SK-N-SH treated with all-trans-retinoic acid at 6 μM for 48 hours (cell line): ENCODE measurements around the gene GNL1.

ENCODE experiments used
- ARNTL ChIP-seq: fragments of 450-650 bp; formaldehyde crosslinking; IDR thresholded peaks from 2 replicates; pipeline ENCODE4 v1.5.0; 2020; ENCODE audit warnings: low read depth, mild to moderate bottlenecking, moderate library complexity, borderline replicate concordance
- CSDC2 ChIP-seq: fragments of 250-450 bp; sonication (Bioruptor Pico); IDR thresholded peaks from 2 replicates; pipeline ENCODE4 v1.5.0; 2020; ENCODE audit warnings: mild to moderate bottlenecking, moderate library complexity
- CSRNP3 ChIP-seq: fragments of 250-450 bp; sonication (Bioruptor Pico); IDR thresholded peaks from 2 replicates; pipeline ENCODE4 v1.5.1; 2021; ENCODE audit warnings: mild to moderate bottlenecking, moderate library complexity
- GLIS3 ChIP-seq: fragments of 250-450 bp; sonication (Bioruptor Pico); IDR thresholded peaks from 2 replicates; pipeline ENCODE4 v1.5.0; 2020; ENCODE audit warnings: mild to moderate bottlenecking, moderate library complexity
- OSR1 ChIP-seq: fragments of 250-450 bp; sonication (Bioruptor Pico); IDR thresholded peaks from 2 replicates; pipeline ENCODE4 v1.8.0; 2022; ENCODE audit warnings: moderate library complexity, mild to moderate bottlenecking, inconsistent platforms
- POU6F1 ChIP-seq: fragments of 250-450 bp; sonication (Bioruptor Pico); IDR thresholded peaks from 2 replicates; pipeline ENCODE4 v1.8.0; 2021; ENCODE audit warnings: low read depth, mild to moderate bottlenecking, moderate library complexity, borderline replicate concordance
- PPARA ChIP-seq: fragments of 250-450 bp; sonication (Bioruptor Pico); IDR thresholded peaks from 2 replicates; pipeline ENCODE4 v1.5.0; 2020; ENCODE audit warnings: mild to moderate bottlenecking, borderline replicate concordance
- TOX ChIP-seq: fragments of 250-450 bp; sonication (Bioruptor Pico); IDR thresholded peaks from 2 replicates; pipeline ENCODE4 v1.8.0; 2021; ENCODE audit warnings: mild to moderate bottlenecking, moderate library complexity, borderline replicate concordance
- ZFP3 ChIP-seq: fragments of 250-450 bp; sonication (Bioruptor Pico); IDR thresholded peaks from 2 replicates; pipeline ENCODE4 v1.5.0; 2020; ENCODE audit warnings: mild to moderate bottlenecking, moderate library complexity
- ZFP30 ChIP-seq: fragments of 450-650 bp; formaldehyde crosslinking; IDR thresholded peaks from 2 replicates; pipeline ENCODE4 v1.5.0; 2022; ENCODE audit warnings: mild to moderate bottlenecking, moderate library complexity
- TF ChIP-seq, protein P1 (sequence below): fragments of 250-450 bp; sonication (Bioruptor Pico); IDR thresholded peaks from 2 replicates; pipeline ENCODE4 v1.8.0; 2020; ENCODE audit warnings: mild to moderate bottlenecking, moderate library complexity, borderline replicate concordance
- TF ChIP-seq, protein P2 (sequence below): fragments of 250-450 bp; sonication (Bioruptor Pico); IDR thresholded peaks from 2 replicates; pipeline ENCODE4 v1.5.1; 2020; ENCODE audit warnings: low read depth, mild to moderate bottlenecking, moderate library complexity

- TF ChIP-seq, protein P1, sequence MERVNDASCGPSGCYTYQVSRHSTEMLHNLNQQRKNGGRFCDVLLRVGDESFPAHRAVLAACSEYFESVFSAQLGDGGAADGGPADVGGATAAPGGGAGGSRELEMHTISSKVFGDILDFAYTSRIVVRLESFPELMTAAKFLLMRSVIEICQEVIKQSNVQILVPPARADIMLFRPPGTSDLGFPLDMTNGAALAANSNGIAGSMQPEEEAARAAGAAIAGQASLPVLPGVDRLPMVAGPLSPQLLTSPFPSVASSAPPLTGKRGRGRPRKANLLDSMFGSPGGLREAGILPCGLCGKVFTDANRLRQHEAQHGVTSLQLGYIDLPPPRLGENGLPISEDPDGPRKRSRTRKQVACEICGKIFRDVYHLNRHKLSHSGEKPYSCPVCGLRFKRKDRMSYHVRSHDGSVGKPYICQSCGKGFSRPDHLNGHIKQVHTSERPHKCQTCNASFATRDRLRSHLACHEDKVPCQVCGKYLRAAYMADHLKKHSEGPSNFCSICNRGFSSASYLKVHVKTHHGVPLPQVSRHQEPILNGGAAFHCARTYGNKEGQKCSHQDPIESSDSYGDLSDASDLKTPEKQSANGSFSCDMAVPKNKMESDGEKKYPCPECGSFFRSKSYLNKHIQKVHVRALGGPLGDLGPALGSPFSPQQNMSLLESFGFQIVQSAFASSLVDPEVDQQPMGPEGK (CRISPR knock-in tag): no peak
- TF ChIP-seq TOX (no peak), ZFP3 (CRISPR knock-in tag) (no peak), PPARA (no peak), GLIS3 (CRISPR knock-in tag) (no peak), POU6F1 (CRISPR knock-in tag) (no peak), ARNTL (CRISPR knock-in tag) (no peak), CSRNP3 (CRISPR knock-in tag) (no peak), OSR1 (CRISPR knock-in tag) (no peak), ZFP30 (CRISPR knock-in tag) (no peak), CSDC2 (CRISPR knock-in tag) (no peak)
- TF ChIP-seq, protein P2, sequence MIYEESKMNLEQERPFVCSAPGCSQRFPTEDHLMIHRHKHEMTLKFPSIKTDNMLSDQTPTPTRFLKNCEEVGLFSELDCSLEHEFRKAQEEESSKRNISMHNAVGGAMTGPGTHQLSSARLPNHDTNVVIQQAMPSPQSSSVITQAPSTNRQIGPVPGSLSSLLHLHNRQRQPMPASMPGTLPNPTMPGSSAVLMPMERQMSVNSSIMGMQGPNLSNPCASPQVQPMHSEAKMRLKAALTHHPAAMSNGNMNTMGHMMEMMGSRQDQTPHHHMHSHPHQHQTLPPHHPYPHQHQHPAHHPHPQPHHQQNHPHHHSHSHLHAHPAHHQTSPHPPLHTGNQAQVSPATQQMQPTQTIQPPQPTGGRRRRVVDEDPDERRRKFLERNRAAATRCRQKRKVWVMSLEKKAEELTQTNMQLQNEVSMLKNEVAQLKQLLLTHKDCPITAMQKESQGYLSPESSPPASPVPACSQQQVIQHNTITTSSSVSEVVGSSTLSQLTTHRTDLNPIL (CRISPR knock-in tag): no peak
Measured at GRCh38 chr6:30589754-30590358, 33.6 kb upstream of the GNL1 start.
